Esophagus muscularis mucosa (tissue), 4 donors: Measurements from ENCODE around the gene KLF15.

ENCODE experiments used
- EP300 ChIP-seq: sonication (generic); formaldehyde crosslinking; IDR thresholded peaks from one replicate; pipeline ENCODE4 v1.6.1; 2017; ENCODE audit warnings: antibody characterized with exemption
- POLR2A ChIP-seq: fragments of 450-650 bp; IDR thresholded peaks from one replicate; pipeline ENCODE4 v1.6.1; 2017; ENCODE audit warnings: antibody characterized with exemption, moderate library complexity, mild to moderate bottlenecking, low read depth
- POLR2AphosphoS5 ChIP-seq, 2 donors: sonication (generic); formaldehyde crosslinking; IDR thresholded peaks; one replicate each; pipeline ENCODE4 v1.6.1; 2017; ENCODE audit warnings: antibody characterized with exemption in 2 of 2
- TF ChIP-seq, protein P1 (sequence below), 3 experiments: fragments of 200-600 bp in 2 of 3; fragments of 450-650 bp in 1 of 3; sonication (generic) in 2 of 3; IDR thresholded peaks; one replicate each; pipeline ENCODE4 v1.5.1; 2017 to 2019; ENCODE audit warnings: antibody characterized with exemption in 3 of 3, mild to moderate bottlenecking in 2 of 3, moderate library complexity in 1 of 3

- TF ChIP-seq, protein P1, sequence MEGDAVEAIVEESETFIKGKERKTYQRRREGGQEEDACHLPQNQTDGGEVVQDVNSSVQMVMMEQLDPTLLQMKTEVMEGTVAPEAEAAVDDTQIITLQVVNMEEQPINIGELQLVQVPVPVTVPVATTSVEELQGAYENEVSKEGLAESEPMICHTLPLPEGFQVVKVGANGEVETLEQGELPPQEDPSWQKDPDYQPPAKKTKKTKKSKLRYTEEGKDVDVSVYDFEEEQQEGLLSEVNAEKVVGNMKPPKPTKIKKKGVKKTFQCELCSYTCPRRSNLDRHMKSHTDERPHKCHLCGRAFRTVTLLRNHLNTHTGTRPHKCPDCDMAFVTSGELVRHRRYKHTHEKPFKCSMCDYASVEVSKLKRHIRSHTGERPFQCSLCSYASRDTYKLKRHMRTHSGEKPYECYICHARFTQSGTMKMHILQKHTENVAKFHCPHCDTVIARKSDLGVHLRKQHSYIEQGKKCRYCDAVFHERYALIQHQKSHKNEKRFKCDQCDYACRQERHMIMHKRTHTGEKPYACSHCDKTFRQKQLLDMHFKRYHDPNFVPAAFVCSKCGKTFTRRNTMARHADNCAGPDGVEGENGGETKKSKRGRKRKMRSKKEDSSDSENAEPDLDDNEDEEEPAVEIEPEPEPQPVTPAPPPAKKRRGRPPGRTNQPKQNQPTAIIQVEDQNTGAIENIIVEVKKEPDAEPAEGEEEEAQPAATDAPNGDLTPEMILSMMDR (IDR thresholded peaks at IDR 0.05): no peak
- no peak for TF ChIP-seq POLR2A
- no peak for TF ChIP-seq POLR2AphosphoS5 (IDR thresholded peaks at IDR 0.05)
- no peak for TF ChIP-seq EP300
These were observed 21.1 kb upstream of the KLF15 start for GRCh38 chr3:126378341-126378751.
